ENCODE results near the gene CDH13.

CDH13 gene

DNA sequence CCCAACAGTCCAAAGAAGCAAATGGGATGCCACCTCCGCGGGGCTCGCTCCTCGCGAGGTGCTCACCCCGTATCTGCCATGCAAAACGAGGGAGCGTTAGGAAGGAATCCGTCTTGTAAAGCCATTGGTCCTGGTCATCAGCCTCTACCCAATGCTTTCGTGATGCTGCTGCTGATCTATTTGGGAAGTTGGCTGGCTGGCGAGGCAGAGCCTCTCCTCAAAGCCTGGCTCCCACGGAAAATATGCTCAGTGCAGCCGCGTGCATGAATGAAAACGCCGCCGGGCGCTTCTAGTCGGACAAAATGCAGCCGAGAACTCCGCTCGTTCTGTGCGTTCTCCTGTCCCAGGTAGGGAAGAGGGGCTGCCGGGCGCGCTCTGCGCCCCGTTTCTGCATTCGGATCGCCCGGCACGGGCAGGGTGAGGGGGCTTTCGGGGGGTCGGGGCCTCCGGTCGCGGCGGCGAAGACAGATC is at the start of gene CDH13:
Gene CDH13 (plus strand): TSS at position 179 of the 471 bp plus-strand sequence.
- DNase-seq (ENCODE audit: low read depth, low spot score) = no peak

DNA sequence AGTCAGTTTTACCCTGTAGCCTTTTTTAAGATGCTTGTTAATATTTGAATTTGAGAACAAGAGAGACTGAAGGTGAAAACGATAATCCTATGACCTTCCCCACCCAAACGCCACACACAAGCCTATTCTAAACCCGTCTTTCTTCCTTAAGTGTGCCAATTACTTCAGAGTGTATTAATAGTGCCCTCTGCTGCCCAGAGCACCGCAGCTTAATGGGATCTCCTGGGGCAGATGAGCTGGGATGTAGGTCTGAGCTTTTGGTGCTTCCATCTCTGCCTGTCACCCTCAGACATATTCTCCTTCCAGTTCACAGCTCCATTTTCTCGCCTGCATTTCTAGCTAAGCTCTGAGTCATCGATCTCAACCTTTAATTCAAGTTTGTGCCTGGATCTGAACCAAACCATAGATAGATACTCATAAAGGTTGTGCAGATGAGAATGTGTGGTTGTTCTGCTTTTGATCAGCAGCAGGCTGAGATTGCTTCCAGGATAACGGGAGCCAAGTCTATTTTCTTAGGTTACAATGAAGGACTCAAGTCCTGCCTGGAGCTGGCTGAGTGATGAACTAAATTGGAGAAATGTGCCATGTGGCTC is 46.4 kb upstream of the CDH13 start:
- DNase-seq (ENCODE audit: low read depth, low spot score) = no peak

DNA sequence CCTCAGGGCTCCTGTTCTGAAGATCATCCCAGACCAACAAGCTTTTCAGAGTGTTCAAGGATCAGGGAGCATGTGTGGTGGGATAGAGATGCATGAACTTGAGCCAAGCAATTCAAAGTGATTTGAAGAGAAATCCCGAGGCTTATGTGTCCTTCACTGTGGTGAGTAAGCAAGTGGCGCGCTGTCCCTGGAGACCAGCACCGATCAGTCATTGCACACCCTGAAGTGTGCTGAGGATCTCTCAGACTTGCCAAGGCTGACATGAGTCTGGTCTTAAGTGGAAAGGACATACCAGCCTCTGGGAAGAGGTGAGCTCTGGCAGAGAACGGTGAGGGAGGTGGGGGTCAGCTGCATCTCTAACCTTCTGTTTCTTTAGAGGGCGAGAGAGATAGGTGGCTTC is 43.8 kb upstream of the CDH13 start:
- no peak for DNase-seq (ENCODE audit: low read depth, low spot score)

DNA sequence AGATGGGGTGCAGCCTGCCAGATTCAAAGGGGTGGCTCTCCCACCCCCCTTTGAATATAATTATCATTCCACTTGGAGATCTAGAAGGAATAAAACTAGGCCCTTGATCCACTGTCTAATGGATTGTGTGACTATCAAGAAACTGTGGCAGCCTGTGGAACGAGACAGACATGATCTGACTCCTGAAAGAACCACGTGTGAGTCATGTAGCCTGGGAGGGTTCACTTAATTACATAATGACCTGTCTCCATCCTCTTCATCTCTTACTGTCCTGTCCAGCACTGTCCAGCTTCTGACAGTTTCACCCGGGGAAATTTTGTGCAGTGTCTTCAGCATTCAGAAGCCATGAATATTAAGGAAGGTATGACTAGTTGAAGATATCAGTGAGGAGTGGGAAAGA is 43.3 kb upstream of the CDH13 start:
- DNase-seq (ENCODE audit: low read depth, low spot score) = no peak

DNA sequence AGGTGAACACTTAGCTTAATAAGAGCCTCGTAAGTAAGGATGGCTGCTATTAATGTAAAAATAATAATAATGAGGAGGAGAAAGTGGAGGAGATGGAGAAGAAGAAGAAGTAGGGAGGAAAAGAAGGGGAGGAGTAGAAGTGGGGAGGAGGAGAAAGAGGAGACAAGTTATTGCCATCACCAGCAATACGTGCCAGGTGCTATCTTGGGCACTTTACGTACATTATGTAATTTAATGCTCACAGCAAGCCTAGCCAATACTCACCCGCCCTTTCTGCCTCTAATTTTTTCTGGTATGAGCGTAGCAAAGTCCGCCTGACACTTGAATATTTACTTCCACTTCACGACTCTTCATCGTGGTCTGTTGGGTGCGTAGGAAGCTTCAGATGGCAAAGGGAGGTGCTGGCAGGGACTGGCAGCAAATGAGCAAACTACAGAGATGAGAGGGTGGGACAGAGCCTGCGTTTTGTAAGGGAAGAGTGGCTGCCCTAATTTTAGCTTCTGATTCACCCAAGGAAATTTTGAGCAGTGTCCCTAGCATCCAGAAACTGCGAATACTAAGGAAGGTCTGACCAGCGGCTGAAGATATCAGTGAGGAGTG is 42.1 kb upstream of the CDH13 start:
- DNase-seq (ENCODE audit: low read depth, low spot score) = no peak

DNA sequence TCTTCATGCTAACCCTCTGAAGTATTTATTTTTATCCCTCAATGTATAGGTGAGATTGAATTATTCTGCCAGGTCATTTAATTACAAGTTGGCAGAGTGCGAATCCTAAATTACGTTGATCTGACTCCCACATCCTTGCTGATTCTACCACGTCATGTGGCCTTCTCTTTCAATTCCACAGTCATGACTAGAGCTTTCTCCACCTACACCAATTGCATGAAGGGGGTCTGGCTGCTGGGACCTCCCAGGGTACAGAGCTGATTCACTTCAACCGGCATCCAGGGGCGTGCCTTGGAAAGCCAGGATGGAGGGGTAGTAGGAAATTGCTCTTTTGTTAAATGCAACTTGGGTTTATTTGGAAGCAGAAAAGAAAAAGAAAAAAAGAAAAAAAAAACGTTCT is 41.1 kb upstream of the CDH13 start:
- no peak for DNase-seq (ENCODE audit: low read depth, low spot score)

DNA sequence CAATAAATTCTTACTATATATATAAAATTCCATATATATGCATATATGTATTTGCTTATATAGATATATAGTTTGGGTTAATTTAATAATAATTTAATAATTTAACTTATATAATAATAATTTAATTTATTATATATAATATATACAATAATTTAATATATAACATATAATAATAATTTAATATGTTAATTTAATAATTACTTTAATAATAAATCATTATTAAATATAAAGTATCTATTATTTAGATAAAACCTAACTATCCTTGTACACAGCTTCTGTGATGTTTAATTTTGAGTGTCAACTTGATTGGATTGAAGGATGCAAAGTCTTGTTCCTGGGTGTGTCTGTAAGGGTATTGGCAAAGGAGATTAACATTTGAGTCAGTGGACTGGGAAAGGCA is 40.6 kb upstream of the CDH13 start:
- DNase-seq (ENCODE audit: low read depth, low spot score) = no peak

DNA sequence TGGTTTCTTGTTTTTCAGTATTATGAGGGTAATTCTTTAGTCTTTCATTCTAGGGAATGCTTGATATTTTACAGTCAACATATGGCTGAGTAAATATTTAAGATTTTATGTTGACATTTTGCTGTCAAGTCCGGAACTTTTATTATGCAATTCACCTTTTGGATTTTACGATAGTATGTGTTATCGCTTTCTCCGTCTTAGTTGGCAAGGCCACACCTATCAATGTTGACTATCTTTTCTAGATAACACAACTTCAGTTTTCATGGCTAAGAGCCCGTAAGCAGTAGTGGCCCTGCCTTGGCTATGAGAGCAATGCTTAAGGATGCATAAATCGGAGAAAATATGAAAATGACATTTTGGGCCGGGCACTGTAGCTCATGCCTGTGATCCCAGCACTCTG is 39.5 kb upstream of the CDH13 start:
- DNase-seq (ENCODE audit: low read depth, low spot score) = no peak

DNA sequence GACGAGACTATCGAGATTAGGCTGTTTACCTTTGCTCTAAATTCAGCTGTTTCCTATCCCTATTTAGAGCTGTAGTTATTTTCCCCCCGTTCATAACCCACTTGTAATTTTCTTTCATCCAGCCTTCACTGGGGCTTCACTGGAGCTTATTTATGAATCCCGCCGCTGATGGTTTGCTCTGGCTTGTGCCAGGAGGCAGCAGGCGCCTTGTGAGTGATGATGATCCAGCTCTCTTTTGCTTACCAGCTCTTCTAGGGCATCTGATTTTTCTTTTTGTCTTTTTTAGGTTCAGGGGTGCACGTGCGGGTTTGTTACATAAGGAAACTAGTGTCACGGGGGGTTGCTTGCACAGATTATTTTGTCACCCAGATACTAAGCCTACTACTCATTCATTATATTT is 37.4 kb upstream of the CDH13 start:
- DNase-seq (ENCODE audit: low read depth, low spot score) = no peak

DNA sequence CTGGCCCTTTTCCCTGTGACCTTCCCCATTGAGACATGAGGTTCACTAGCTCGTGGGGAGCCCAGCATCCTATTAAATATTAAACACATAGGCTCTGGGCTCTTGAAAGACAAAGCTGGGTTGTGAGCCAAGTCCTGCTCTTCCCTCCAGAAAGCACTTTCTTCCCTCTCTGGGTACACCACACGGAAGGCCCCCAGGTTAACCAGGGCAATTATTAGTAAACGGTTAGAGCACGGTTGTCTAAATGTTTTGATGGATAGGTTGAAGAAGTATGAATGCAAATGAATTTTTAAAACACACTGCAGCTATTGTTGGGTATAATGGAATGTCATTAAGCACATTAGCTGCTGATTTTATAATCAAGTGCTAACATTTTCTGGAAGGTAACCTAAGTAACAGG is 32.7 kb upstream of the CDH13 start:
- DNase-seq (ENCODE audit: low read depth, low spot score) = no peak

DNA sequence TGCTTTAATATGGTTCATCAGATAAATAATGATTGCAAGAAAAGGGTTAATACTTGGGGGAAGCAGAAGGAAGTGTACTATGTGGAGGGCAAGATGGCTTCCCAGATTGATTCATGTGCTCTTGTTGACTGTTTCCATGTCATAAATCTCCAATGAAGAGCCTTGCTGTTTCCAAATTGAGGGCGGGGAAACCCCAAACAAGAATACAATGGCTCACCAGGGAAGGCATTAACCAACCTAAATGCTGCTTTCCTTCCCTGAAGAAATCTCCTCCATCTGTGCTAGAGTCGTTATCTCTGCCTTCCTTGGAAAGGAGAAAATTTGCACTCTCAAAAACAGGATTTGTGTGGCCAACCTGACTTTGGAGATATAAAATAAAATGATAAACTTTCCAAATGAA is 28.0 kb upstream of the CDH13 start:
- no peak for DNase-seq (ENCODE audit: low read depth, low spot score)

DNA sequence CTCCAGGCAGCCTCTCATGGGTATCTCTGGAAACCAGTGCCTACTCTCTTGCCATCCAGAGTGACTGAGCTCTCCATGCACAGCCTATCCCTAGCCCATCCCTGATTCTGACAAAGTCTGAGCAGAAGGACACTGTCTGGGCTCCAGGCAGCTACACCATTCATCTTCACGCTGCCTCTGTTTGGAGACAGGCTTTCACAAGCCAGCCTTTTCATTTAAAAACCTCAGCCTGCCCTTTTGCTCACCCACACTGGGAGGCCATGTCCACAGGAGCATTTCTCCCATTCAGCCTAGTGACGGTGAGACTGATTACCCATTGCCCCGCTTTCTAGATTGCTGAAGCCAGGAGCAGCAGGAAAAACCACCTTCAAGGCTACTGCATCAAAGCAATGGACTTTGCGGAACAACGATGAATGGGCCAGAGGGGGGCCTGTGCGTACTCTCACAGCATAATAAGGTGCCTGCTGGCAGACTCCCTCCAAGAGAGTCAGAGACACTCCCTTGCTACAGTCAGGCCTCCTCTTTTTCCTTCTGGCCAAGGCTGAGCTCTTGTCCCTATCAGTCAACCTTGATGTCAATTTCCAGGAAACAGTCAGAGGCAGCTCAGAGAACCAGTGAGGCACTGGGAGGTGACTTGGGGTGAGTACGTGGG is 24.7 kb upstream of the CDH13 start:
- no peak for DNase-seq (ENCODE audit: low read depth, low spot score)

DNA sequence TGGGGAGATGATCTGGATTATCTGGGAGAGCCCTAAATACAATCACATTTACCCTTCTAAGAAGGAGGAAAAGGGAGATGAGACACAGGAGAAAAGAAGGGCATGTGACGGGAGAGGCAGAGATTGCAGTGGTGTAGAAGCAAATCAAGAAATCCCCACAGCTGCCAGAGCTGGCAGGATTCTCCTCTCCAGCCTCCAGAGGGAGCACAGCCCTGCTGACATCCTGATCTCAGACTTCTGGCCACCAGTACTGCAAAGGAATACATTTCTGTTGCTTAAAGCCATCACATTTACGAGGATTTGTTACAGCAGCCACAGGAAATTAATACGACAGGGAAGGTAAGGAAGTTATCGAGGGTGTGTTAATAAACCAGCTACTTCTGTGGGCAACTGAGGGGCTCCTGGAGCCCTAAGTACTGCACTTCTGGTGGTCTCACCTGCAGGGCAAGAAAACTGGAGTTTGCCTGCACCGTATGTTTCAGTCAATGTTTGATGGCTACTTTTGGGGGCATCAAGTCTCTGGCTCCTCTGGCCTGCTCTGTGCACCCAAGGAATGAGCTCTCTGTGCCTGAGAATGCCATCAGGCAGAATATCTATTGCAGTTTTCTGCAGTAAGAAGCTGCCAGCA is 22.9 kb upstream of the CDH13 start:
- no peak for DNase-seq (ENCODE audit: low read depth, low spot score)

DNA sequence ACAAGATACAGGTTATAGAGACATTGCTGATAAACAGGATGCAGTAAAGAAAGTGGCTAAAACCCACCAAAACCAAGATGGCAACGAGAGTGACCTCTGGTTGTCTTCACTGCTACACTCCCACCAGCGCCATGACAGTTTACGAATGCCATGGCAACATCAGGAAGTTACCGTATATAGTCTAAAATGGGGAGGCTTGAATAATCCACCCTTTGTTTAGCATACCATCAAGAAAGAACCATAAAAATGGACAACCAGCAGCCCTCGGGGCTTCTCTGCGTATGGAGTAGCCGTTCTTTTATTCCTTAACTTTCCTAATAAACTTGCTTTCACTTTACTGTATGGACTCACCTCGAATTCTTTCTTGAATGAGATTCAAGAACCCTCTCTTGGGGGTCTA is 21.7 kb upstream of the CDH13 start:
- no peak for DNase-seq (ENCODE audit: low read depth, low spot score)

DNA sequence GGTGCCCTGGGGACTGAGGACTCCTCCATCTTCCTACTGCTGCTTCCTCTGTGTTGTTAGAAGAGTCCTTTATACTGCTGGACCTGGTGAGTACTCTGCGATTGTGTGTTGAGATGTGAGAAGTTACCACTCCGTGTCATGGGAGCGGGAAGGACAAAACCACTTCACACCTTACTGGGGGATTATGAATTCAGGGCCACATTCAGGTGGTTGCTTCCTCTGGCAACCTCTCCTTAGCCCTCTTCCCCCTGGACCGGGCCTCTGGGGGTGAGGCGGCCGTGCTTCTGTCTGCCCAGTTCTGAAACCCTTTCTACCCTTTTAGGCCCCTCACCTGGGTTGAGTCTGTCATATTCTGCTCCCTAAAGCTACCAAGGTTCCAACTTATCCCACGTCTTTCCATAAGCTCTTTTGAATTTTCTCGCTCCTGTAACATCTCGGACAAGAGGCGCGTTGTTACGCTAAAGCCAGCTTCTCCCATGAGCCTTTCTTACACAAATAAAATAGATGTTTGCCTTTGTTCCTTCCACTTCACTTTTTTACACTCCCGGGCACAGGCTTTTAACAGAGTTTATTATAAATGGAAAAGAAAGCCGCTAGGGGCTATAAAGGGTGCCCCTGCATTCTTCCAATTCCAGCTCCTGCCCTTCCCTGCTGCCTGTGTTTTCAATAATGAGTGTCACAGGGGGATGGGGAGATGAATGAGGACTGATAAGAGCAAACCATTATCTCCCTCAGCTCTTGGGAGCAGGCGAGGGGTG is 20.7 kb upstream of the CDH13 start:
- DNase-seq (ENCODE audit: low read depth, low spot score) = no peak

DNA sequence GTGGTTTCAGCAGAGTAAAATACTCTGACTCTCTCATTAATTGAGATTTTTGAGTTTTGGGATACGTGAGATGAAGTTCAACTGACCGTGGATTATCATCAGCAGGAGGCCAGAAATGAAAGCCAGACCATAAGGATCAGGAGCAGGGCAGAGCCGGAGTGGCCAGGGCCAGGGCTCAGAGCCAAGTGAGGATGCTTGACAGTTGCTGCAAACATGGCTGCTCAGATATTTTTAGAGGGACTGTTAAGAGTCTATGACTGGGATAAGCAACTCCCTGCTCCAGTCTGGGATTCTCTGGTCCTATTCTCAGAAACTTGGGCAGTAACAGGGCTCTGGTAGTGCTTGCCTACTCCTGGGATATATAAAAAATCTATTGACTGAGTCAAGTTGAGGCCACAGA is 17.6 kb upstream of the CDH13 start:
- no peak for DNase-seq (ENCODE audit: low read depth, low spot score)

DNA sequence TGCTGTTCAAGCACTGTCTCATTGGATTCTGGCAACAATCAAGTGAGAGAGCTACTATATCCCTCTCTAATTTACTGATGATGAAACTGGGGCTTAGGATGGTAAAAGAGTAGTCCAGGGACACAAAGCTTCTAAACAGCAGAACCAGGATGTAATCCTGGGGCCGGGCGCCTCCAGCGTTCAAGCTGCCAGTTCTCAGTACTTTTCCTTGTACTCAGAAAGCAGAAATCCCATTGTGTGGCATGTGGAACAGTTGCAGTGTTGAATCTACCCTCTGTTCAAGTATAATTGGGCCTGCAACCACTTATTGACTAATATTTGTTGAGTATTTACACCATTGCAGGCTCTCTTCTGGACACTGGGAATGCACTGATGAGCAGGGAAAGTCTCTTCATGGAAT is 14.5 kb upstream of the CDH13 start:
- no peak for DNase-seq (ENCODE audit: low read depth, low spot score)

DNA sequence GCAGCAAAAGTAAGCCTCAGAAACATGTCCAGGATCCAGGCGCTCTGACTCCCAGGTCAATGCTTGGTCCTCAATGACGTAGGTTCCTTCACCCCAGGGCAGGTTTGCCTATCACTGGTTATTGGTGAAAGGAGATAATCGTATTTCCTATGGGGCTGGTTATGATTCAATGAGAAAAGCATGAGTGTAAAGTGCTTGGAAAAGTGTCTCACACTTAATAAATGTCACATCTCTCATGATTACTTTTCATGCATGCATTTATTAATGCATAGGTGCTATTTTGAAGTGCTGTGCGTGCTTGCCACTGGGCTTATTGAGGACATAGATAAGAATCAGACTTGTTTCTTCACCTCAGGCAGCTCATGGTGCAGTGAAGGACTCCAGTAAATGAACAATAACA is 10.4 kb upstream of the CDH13 start:
- no peak for DNase-seq (ENCODE audit: low read depth, low spot score)

DNA sequence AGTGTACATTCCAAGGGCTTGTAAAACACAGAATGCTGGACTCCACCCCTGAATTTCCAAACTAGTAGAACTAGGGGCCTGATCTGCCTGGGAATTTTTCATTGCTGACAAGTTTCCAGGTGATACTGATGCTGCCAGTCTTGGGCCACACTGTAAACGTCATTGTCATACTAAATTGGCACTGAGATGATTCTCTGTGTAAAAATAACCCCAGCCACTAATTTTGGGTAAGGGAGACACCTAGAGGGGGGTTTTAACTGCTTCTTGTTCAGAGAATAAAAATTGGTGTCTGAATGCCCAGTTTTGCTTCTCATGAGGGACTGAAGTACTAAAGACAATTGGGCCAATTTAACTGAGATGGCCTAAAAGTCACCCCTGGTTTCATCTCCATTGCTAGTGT is 5.0 kb upstream of the CDH13 start:
- no peak for DNase-seq (ENCODE audit: low read depth, low spot score)

DNA sequence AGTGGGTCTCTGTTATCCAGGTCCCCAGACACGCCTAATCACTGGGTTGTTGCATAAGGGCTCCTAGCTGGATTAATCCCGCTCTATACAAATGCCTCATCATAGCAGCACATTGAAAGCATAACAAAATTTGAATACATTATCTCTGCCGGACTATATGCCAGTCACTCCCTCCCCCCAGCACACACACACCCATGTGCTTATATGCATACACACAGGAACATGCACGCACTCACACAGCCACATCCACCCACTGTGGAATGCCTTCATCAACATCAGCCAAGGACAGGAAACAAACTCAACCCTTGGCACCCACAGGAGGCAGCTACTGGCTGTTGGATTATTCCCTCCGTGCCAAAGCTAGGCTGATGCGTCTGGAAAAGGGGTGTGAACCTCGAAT is 3.5 kb upstream of the CDH13 start:
- DNase-seq (ENCODE audit: low read depth, low spot score) = no peak

DNA sequence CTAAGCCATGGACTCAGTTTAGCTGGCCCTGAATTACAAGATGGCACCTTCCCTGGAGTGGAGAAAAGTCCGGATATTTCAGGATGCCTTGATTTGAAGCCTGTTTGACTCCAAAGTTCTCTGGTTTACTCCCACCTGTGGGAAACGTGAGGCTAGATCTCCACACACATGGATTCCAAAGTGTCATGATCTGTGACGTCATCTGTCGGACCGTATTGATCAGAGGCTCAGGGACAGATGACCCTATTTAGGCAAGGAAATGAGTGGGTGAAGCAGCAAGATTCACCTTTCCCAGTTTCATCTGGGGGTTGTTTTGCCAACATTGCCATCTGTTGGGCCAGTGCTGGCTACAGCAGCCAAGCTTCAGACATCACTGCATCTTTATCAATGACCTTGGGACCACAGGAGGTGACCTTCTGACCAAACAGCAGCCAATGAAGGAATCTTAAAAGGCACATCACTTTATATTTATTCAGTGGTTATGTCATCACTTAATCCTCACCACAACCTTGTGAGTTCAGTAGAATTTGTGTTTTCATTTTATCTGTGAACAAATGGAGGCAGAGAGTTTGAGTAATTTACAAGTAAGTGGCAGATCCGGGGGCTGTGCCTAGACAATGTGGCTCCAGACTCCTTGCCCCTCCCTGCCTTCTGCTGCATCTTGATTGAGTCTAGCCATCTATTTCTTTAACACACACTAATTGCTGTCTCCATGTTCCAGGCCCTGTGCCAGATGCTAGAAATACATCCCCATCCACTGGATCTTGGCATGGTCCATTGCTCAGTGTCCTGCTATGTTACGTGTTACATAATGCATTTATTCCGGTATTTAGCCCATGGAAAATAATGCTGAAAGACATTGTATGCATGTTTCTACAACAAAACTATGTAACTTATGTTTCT is 1.5 kb upstream of the CDH13 start:
- no peak for DNase-seq (ENCODE audit: low read depth, low spot score)
